Smooth muscle cell (in vitro differentiated cells): Measurements from ENCODE around the gene GNLY. TPM values are rescaled to one million over a fixed set of nuclear protein-coding genes. Genes with fewer than 3 reads are reported as not detected.

Experiments
- DNase-seq: peaks from one replicate; lab custom pipeline; 2025; ENCODE audit not compliant: unreplicated experiment; lab: John Stamatoyannopoulos, UW
- H2AFZ ChIP-seq: fragments of 200-600 bp; sonication (generic); 2 replicates; pipeline ENCODE4 v1.6.0; 2016; ENCODE audit warnings: antibody characterized with exemption, low read depth, mild to moderate bottlenecking
- H3F3A ChIP-seq: fragments of 200-600 bp; sonication (generic); 2 replicates; pipeline ENCODE4 v1.6.0; 2017; ENCODE audit warnings: antibody characterized with exemption, low read depth
- H3K27ac ChIP-seq: fragments of 200-600 bp; sonication (generic); 2 replicates; pipeline ENCODE4 v1.5.1; 2016; ENCODE audit warnings: low read depth, mild to moderate bottlenecking
- H3K27me3 ChIP-seq: fragments of 200-600 bp; sonication (generic); 2 replicates; pipeline ENCODE4 v1.6.1; 2016; ENCODE audit warnings: low read depth, mild to moderate bottlenecking
- H3K36me3 ChIP-seq: fragments of 200-600 bp; sonication (generic); 2 replicates; pipeline ENCODE4 v1.5.1; 2016; ENCODE audit warnings: low read depth
- H3K4me1 ChIP-seq: fragments of 200-600 bp; sonication (generic); 2 replicates; pipeline ENCODE4 v1.5.1; 2016; ENCODE audit warnings: low read depth
- H3K4me2 ChIP-seq: fragments of 200-600 bp; sonication (generic); 2 replicates; pipeline ENCODE4 v1.6.0; 2016; ENCODE audit warnings: mild to moderate bottlenecking
- H3K4me3 ChIP-seq: fragments of 200-600 bp; sonication (generic); 2 replicates; pipeline ENCODE4 v1.5.1; 2016; ENCODE audit warnings: mild to moderate bottlenecking
- H3K79me2 ChIP-seq: fragments of 200-600 bp; sonication (generic); 2 replicates; pipeline ENCODE4 v1.6.0; 2016; ENCODE audit warnings: low read depth, mild to moderate bottlenecking
- H3K9ac ChIP-seq: fragments of 200-600 bp; sonication (generic); 2 replicates; pipeline ENCODE4 v1.6.0; 2016; ENCODE audit warnings: low read depth
- H3K9me3 ChIP-seq: fragments of 200-600 bp; sonication (generic); replicated peaks from 2 replicates; pipeline ENCODE4 v1.5.1; 2016; ENCODE audit warnings: low read depth
- H4K20me1 ChIP-seq: fragments of 200-600 bp; sonication (generic); 2 replicates; pipeline ENCODE4 v1.6.0; 2016; ENCODE audit warnings: low read depth
- WGBS: methylation state at CpG from one replicate; pipeline ENCODE4 v1.1.7; 2016; ENCODE audit warnings: low lambda C conversion rate; 5-methylcytosine and 5-hydroxymethylcytosine counted together
- polyA plus RNA-seq: library from polyadenylated mRNA; unstranded; fragments of >200 nt; fragmentation: Nextera tagmentation; extraction: Ambion mirVana; gene quantifications from 2 replicates; pipeline ENCODE4 v1.2.1, GENCODE V29; 2016
- total RNA-seq: library from RNA; depleted of rRNA; stranded (reverse); fragments of >200 nt; gene quantifications from 2 replicates; pipeline ENCODE4 v1.2.3, GENCODE V29; 2014
- TF ChIP-seq, protein P1 (sequence below): fragments of 200-600 bp; sonication (generic); IDR thresholded peaks from 2 replicates; pipeline ENCODE4 v1.5.1; 2017; ENCODE audit warnings: borderline replicate concordance, mild to moderate bottlenecking, antibody characterized with exemption; ENCODE audit not compliant: insufficient read depth, poor library complexity, severe bottlenecking

The GNLY gene
- total and polyA plus RNA-seq, 2 experiments from 2014 or later, result not detected

DNA sequence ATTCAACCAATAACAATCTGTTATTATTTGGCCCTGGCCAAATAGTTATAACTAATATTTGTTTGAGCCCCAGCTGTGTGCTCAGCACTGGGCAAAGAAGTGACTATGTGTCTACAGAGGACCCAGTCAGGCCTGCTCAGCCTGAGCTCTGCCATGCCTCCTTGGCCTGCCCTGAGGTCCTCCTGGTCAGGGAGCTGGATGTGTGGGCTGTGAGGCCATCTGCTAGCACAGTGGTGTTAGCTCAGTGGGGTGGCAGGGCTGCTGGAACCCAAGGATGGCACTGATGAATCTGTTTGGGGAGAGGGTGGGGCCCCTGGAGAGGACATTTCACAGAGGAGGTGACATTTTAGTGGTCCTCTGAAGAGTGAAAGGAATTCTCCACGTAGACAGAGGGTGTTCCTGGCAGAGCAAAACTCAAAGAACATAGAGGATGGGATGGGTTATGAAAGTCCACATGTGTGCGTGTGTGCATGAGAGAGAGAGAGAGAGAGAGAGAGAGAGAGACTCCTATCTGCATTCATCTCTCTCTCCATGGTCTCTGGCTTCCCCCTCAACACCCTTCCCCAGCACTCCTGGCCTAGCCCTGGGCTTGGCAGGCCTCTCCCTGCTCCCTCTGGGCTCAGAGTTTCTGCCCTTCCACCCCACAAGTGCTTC, 38.4 kb downstream of the GNLY start:
- WGBS, result 96% methylated on average over 2 of the region's 2 CpGs
- no peak overlapping the region for H2AFZ ChIP-seq
- no peak overlapping the region for H3K4me2 ChIP-seq

DNA sequence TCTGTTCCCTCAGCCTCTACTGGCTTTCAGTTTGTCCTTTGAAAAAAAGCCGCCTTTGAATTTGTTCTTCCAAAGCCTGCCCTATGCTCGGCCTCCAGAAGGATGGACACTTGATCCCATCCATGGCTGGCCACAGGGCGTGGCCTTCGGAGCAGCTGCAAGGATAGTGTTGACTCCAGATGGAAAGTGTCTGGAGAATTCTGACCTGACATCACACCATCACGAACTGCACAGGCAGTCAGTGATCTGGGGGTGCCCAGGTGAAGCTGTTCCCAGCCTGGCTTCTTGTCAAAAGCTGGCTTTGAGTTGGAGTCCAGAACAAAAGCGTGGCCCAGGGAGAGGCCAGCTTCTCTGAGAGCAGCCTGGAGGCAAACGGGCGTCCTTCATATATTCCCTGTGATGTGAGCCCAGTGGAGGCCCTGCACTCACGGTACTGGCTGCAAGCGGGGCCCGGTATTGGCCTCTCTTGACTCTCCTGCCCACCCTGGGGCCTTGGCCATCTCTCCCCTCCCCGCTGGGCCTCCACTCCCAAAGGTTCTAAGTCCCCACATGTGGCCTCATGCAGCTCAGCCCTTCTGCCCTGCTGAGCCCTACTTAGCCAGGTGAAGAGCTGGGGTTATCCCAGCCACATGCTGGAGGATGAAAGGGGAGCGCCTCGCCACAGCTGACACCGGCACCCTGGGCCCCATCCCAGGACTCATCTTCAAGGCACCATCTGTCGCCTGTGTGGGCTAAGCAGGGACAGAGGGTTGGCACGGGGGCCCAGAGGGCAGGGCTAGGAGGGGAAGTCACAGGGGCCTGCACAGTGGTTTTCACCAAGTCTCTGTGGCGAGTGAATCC, 39.2 kb downstream of the GNLY start:
- Histone ChIP-seq H3F3A (no peaks in the 10 kb centered on the region), H4K20me1 (no peaks in the 10 kb centered on the region), H3K27me3 (no peaks in the 10 kb centered on the region), H3K4me2 (no peak overlapping the region), H3K36me3 (no peaks in the 10 kb centered on the region), H3K4me1 (no peaks in the 10 kb centered on the region), H3K9me3 (no peaks in the 10 kb centered on the region), H3K9ac (no peak overlapping the region), H3K4me3 (no peak overlapping the region), H2AFZ (no peak overlapping the region), H3K27ac (no peak overlapping the region), H3K79me2 (no peaks in the 10 kb centered on the region)
- TF ChIP-seq, protein P1, sequence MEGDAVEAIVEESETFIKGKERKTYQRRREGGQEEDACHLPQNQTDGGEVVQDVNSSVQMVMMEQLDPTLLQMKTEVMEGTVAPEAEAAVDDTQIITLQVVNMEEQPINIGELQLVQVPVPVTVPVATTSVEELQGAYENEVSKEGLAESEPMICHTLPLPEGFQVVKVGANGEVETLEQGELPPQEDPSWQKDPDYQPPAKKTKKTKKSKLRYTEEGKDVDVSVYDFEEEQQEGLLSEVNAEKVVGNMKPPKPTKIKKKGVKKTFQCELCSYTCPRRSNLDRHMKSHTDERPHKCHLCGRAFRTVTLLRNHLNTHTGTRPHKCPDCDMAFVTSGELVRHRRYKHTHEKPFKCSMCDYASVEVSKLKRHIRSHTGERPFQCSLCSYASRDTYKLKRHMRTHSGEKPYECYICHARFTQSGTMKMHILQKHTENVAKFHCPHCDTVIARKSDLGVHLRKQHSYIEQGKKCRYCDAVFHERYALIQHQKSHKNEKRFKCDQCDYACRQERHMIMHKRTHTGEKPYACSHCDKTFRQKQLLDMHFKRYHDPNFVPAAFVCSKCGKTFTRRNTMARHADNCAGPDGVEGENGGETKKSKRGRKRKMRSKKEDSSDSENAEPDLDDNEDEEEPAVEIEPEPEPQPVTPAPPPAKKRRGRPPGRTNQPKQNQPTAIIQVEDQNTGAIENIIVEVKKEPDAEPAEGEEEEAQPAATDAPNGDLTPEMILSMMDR, result no peak
- WGBS, result 95% methylated on average over 18 of the region's 18 CpGs
- DNase-seq, result no peak

More for the DNA sequence above, 38.4 kb downstream of the GNLY start:
- Histone ChIP-seq H3K9ac (no peak overlapping the region), H3K9me3 (no peaks in the 10 kb centered on the region), H4K20me1 (no peaks in the 10 kb centered on the region), H3K27me3 (no peaks in the 10 kb centered on the region), H3F3A (no peaks in the 10 kb centered on the region), H3K36me3 (no peaks in the 10 kb centered on the region), H3K79me2 (no peaks in the 10 kb centered on the region), H3K27ac (no peak overlapping the region), H3K4me3 (no peak overlapping the region), H3K4me1 (no peaks in the 10 kb centered on the region)
- TF ChIP-seq, protein P1, result no peak
- DNase-seq, result no peak

DNA sequence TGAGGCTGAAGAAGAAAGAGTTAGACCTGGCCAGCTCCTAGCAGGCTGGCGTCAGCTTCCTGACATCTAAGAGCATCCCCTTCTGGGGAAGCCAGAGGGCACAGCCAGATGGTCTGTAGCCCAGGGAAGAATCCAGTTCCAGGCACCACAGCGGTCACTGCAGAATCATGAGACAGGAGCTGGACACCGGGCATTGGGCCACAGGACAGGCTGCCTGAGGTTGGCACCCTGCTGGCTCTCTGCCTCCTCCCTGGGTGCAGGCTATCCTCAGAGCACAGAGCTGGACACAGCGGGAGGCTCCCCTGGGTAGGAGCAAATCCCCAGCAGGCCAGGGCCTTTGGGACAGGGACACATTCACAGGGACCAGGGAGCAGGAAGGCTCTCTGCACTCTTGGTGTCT, 39.9 kb downstream of the GNLY start:
- Histone ChIP-seq H3K27me3 (no peaks in the 10 kb centered on the region), H3K4me1 (no peaks in the 10 kb centered on the region), H3K9me3 (no peaks in the 10 kb centered on the region), H3K4me2 (no peak overlapping the region), H3F3A (no peaks in the 10 kb centered on the region), H2AFZ (no peak overlapping the region), H3K36me3 (no peaks in the 10 kb centered on the region), H3K9ac (no peak overlapping the region), H3K27ac (no peak overlapping the region), H4K20me1 (no peaks in the 10 kb centered on the region), H3K4me3 (no peak overlapping the region), H3K79me2 (no peaks in the 10 kb centered on the region)
- 93% methylated on average over 4 of the region's 4 CpGs for WGBS
- no peak for DNase-seq
- TF ChIP-seq, protein P1, result no peak
